Panc1 (cell line): ENCODE measurements around the gene GGT6. TPM values are rescaled to one million over a fixed set of nuclear protein-coding genes. Genes with fewer than 3 reads are reported as not detected.

Source experiments
- ATAC-seq: fragments of 200-7000 bp; cut with Tn5 transposase; 2 replicates; pipeline ENCODE4 v1.9.1; 2020; ENCODE audit warnings: mild to moderate bottlenecking, moderate library complexity
- BruUV-seq: library from RNA; stranded (reverse); fragments of 400-500 nt; replicated peaks from 2 replicates; lab custom pipeline; 2021; lab: Mats Ljungman, UMichigan
- CTCF ChIA-PET: fragments of 300-600 bp; sonication (Branson Sonifier 250); formaldehyde crosslinking; loops from one replicate; lab custom pipeline; 2022; ENCODE audit warnings: antibody characterized with exemption; lab: Charles Lee
- POLR2A ChIA-PET: fragments of 300-600 bp; sonication (Branson Sonifier 250); formaldehyde crosslinking; loops from one replicate; lab custom pipeline; 2022; ENCODE audit warnings: antibody characterized with exemption; lab: Charles Lee
- DNase-seq: peaks from one replicate; pipeline ENCODE4 v3.0.0-alpha.2; 2010; ENCODE audit warnings: low read depth, low spot score
- H3K27ac ChIP-seq: 2 replicates; pipeline ENCODE4 v1.5.1; 2011; ENCODE audit warnings: mild to moderate bottlenecking, low read length, inconsistent platforms
- H3K27me3 ChIP-seq: fragments of 200-500 bp; sonication (Bioruptor generic); 2 replicates; pipeline ENCODE4 v1.6.0; 2014; ENCODE audit warnings: low read length, inconsistent platforms; ENCODE audit not compliant: control insufficient read depth, insufficient read depth
- H3K36me3 ChIP-seq: fragments of 200-500 bp; sonication (Bioruptor generic); 2 replicates; pipeline ENCODE4 v1.5.1; 2014; ENCODE audit warnings: inconsistent platforms, mild to moderate bottlenecking, low read length, moderate library complexity; ENCODE audit not compliant: control insufficient read depth, insufficient read depth
- H3K4me1 ChIP-seq: 2 replicates; pipeline ENCODE4 v1.5.1; 2011; ENCODE audit warnings: inconsistent platforms, mild to moderate bottlenecking, low read length, moderate library complexity; ENCODE audit not compliant: control insufficient read depth, insufficient read depth
- H3K4me3 ChIP-seq, 2 experiments: 2 replicates each; pipeline ENCODE4 v1.5.1; 2011 to 2012; ENCODE audit warnings: low read depth in 2 of 2, low read length in 2 of 2, mild to moderate bottlenecking in 2 of 2, inconsistent platforms in 1 of 2, moderate library complexity in 1 of 2
- H3K9me3 ChIP-seq: fragments of 200-500 bp; sonication (Bioruptor generic); 2 replicates; pipeline ENCODE4 v1.5.1; 2014; ENCODE audit warnings: low read depth, mild to moderate bottlenecking, inconsistent platforms, low read length, moderate library complexity; ENCODE audit not compliant: control insufficient read depth, insufficient read depth
- CTCF ChIP-seq: fragments of 450-650 bp; IDR thresholded peaks from 2 replicates; pipeline ENCODE4 v1.5.1; 2017; ENCODE audit warnings: mild to moderate bottlenecking
- POLR2AphosphoS5 ChIP-seq: IDR thresholded peaks from 2 replicates; pipeline ENCODE4 v1.6.1; 2012; ENCODE audit warnings: mild to moderate bottlenecking, low read depth, low read length, moderate library complexity
- REST ChIP-seq, 2 experiments: IDR thresholded peaks; 2 replicates each; pipeline ENCODE4 v1.6.1; 2011 to 2012; ENCODE audit warnings: low read depth in 2 of 2, control low read depth in 1 of 2, low read length in 1 of 2, mild to moderate bottlenecking in 1 of 2, moderate library complexity in 1 of 2; ENCODE audit not compliant: insufficient read depth in 1 of 2
- SIN3A ChIP-seq: IDR thresholded peaks from 2 replicates; pipeline ENCODE4 v1.6.1; 2012; ENCODE audit warnings: low read depth, mild to moderate bottlenecking, low read length, moderate library complexity, borderline replicate concordance; ENCODE audit not compliant: insufficient read depth
- TCF7L2 ChIP-seq: IDR thresholded peaks from 2 replicates; pipeline ENCODE4 v1.6.1; 2011; ENCODE audit warnings: mild to moderate bottlenecking, low read depth, low read length, inconsistent platforms
- in situ Hi-C: cut with HindIII; loops from 2 replicates; pipeline ENCODE4 v1.10.0; 2016; ENCODE audit warnings: low sequenced_read_pairs, low pct_unique_long_range_greater_than_20kb
- intact Hi-C: fragments of 100-400 bp; cut with micrococcal nuclease; formaldehyde crosslinking; loops from one replicate; pipeline ENCODE4 v1.10.0; 2022; ENCODE audit not compliant: unreplicated experiment
- total RNA-seq: library from RNA; stranded (reverse); gene quantifications from one replicate; pipeline ENCODE4 v1.2.1, GENCODE V29; 2021; ENCODE audit not compliant: unreplicated experiment

The GGT6 gene
- total RNA-seq, 1 experiment from 2014 or later, result not detected

- H3K4me3 ChIP-seq, result no peak overlapping the region
- no peaks in the 10 kb centered on the region for H3K9me3 ChIP-seq
- ChIA-PET CTCF (no interaction called here), POLR2A (no interaction called here)
- no peak for ATAC-seq
- no TSS peak for BruUV-seq
- no peak for DNase-seq
- H3K27me3 ChIP-seq, result no peaks in the 10 kb centered on the region; the same call in 1 of the 2 replicates
- in situ Hi-C loops, result no loop called here
- H3K27ac ChIP-seq, result no peak overlapping the region
- TF ChIP-seq POLR2AphosphoS5 (no peak), REST (IDR thresholded peaks at IDR 0.05; ENCODE audit: insufficient read depth in 1 of 2, low read depth in 2 of 2, low read length in 1 of 2) (no peak), TCF7L2 (no peak), SIN3A (no peak), CTCF (no peak)
- no peaks in the 10 kb centered on the region for H3K36me3 ChIP-seq
- no peaks in the 10 kb centered on the region for H3K4me1 ChIP-seq
- intact Hi-C loops, result no loop called here
Measured at GRCh38 chr17:4604111-4604644, 43.8 kb upstream of the GGT6 start.

- Histone ChIP-seq H3K4me3 (no peak overlapping the region), H3K27me3 (no peaks in the 10 kb centered on the region), H3K36me3 (no peaks in the 10 kb centered on the region), H3K9me3 (no peaks in the 10 kb centered on the region), H3K27ac (no peak overlapping the region), H3K4me1 (no peaks in the 10 kb centered on the region)
- in situ Hi-C loops (no loop called here), intact Hi-C loops (no loop called here)
- no peak for TF ChIP-seq CTCF
- no peak for TF ChIP-seq POLR2AphosphoS5
- TF ChIP-seq SIN3A, result no peak
- TF ChIP-seq REST (IDR thresholded peaks at IDR 0.05; ENCODE audit: insufficient read depth in 1 of 2, low read depth in 2 of 2, low read length in 1 of 2), result no peak
- TF ChIP-seq TCF7L2, result no peak
- DNase-seq (no peak), ATAC-seq (no peak)
- ChIA-PET POLR2A (interaction anchor here (0.7 kb wide), 1 partner anchor 70 kb away, joined by 3 read pairs; no protein-coding TSS in a partner anchor), CTCF (no interaction called here)
- BruUV-seq, result no TSS peak
Measured at GRCh38 chr17:4602041-4602440, 41.7 kb upstream of the GGT6 start.
